ENCODE measurements around the gene SRSF9.

The SRSF9 gene

DNA sequence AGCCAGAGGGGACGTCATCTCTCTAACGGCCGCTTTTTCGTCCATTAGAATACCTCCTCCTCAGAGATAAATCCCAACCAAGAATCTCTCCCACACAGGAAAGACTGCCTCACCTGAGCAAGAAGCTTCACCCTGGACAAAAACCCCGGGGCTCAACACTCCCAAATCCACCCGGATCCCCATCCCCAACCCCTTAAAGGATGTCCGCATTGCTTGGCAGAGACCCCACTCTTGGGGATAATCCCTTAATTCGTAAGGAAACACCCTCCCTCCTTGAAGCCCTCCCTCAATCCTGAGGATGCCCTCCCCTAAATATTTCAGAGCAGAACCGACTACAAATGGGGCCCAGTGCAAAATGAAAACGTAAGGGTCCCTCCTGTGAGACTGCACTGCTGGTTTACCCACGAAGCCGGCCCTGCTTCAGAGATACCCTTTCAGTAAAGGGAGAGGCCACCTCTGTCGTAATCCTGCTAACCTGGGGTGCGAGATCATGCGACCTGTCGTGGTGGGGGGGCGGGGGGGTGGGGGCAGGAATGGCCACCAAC lies 25.7 kb upstream of the SRSF9 start:
- 0 out of 2 replicates have a peak, but pooled peaks have one; percentile 29 for TF ChIP-seq CEBPB (IDR thresholded peaks at IDR 0.05)
- TF ChIP-seq NFIC (IDR thresholded peaks at IDR 0.05) = no peak

DNA sequence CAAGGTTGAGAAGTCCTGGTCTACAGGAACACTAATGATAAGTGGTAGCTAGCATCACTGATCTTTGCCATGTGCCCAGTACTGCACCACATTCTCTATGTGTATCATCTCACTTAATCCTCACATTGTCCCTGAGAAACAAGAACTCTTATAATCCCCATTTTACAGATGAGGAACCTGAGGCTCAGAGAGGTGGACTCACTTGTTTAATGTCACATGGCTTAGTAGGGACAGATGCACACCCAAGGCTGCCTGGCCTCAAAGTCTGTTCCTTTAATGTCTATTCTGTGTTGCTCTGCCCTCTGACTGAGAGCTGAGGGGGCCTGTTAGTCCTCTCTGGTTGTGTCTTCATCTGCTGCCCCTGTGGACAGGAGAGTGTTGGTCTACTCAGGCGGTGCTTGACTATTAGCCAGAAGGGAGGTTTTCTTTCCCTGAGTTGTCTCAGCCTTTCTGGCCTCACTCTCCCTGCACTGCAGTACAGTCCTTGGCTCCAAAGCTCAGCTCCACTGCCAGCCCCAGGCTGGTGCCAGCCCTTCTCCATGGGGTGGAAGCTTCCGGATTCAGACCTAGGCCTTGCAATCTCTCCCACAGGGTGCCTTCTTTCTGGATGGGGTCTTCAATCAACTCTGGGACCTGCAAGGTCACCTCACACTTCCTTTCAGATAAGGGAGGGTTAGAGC lies 21.4 kb upstream of the SRSF9 start:
- TF ChIP-seq, protein P1, sequence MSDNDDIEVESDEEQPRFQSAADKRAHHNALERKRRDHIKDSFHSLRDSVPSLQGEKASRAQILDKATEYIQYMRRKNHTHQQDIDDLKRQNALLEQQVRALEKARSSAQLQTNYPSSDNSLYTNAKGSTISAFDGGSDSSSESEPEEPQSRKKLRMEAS (IDR thresholded peaks at IDR 0.05) = no peak
- no peak for TF ChIP-seq NFIC (IDR thresholded peaks at IDR 0.05)
- no peak for TF ChIP-seq EGR1 (IDR thresholded peaks at IDR 0.05)
- TF ChIP-seq, protein P2, sequence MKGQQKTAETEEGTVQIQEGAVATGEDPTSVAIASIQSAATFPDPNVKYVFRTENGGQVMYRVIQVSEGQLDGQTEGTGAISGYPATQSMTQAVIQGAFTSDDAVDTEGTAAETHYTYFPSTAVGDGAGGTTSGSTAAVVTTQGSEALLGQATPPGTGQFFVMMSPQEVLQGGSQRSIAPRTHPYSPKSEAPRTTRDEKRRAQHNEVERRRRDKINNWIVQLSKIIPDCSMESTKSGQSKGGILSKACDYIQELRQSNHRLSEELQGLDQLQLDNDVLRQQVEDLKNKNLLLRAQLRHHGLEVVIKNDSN (IDR thresholded peaks at IDR 0.05) = no peak
- no peak for TF ChIP-seq RAD21 (IDR thresholded peaks at IDR 0.05; ENCODE audit: low read depth)
- TF ChIP-seq TEAD4 (IDR thresholded peaks at IDR 0.05) = no peak
- no peak for TF ChIP-seq EP300 (IDR thresholded peaks at IDR 0.05; ENCODE audit: borderline replicate concordance)
- TF ChIP-seq CEBPB (IDR thresholded peaks at IDR 0.05) = no peak
- TF ChIP-seq TAF1 (IDR thresholded peaks at IDR 0.05; ENCODE audit: low read depth) = no peak
- TF ChIP-seq, protein P3, sequence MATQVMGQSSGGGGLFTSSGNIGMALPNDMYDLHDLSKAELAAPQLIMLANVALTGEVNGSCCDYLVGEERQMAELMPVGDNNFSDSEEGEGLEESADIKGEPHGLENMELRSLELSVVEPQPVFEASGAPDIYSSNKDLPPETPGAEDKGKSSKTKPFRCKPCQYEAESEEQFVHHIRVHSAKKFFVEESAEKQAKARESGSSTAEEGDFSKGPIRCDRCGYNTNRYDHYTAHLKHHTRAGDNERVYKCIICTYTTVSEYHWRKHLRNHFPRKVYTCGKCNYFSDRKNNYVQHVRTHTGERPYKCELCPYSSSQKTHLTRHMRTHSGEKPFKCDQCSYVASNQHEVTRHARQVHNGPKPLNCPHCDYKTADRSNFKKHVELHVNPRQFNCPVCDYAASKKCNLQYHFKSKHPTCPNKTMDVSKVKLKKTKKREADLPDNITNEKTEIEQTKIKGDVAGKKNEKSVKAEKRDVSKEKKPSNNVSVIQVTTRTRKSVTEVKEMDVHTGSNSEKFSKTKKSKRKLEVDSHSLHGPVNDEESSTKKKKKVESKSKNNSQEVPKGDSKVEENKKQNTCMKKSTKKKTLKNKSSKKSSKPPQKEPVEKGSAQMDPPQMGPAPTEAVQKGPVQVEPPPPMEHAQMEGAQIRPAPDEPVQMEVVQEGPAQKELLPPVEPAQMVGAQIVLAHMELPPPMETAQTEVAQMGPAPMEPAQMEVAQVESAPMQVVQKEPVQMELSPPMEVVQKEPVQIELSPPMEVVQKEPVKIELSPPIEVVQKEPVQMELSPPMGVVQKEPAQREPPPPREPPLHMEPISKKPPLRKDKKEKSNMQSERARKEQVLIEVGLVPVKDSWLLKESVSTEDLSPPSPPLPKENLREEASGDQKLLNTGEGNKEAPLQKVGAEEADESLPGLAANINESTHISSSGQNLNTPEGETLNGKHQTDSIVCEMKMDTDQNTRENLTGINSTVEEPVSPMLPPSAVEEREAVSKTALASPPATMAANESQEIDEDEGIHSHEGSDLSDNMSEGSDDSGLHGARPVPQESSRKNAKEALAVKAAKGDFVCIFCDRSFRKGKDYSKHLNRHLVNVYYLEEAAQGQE (IDR thresholded peaks at IDR 0.05; ENCODE audit: low read depth) = no peak
- no peak for TF ChIP-seq CREB1 (IDR thresholded peaks at IDR 0.05; ENCODE audit: low read depth)
- no peak for TF ChIP-seq ZBTB7A (IDR thresholded peaks at IDR 0.05; ENCODE audit: low read depth)
- TF ChIP-seq TCF12 (IDR thresholded peaks at IDR 0.05; ENCODE audit: low read depth) = no peak
- no peak for TF ChIP-seq FOXM1 (IDR thresholded peaks at IDR 0.05; ENCODE audit: borderline replicate concordance, low read depth)
- no peak for TF ChIP-seq YY1 (IDR thresholded peaks at IDR 0.05; ENCODE audit: low read depth)

DNA sequence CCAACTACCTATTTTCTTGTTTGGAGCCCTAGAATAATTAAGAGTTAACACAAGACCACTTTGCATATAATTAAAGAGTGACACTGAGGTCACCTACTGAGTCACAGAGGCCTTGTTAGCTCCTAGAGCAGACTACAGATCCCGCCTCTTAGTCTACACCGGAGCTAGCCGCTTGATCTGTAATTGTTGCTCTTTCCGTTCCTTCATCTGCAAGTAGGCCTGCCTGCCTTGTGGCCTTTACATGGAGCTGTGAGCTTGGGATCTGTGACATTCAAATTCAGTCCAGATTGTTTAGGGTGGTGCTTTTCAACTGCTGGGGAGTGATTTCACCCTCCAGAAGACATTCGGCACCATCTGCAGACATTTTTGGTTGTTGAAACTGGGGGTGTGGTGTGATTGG lies 20.8 kb upstream of the SRSF9 start:
- TF ChIP-seq EGR1 (IDR thresholded peaks at IDR 0.05) (no peak), ZBTB7A (IDR thresholded peaks at IDR 0.05; ENCODE audit: low read depth) (no peak), YY1 (IDR thresholded peaks at IDR 0.05; ENCODE audit: low read depth) (no peak), FOXM1 (IDR thresholded peaks at IDR 0.05; ENCODE audit: borderline replicate concordance, low read depth) (no peak), CEBPB (IDR thresholded peaks at IDR 0.05) (no peak), RAD21 (IDR thresholded peaks at IDR 0.05; ENCODE audit: low read depth) (no peak), TEAD4 (IDR thresholded peaks at IDR 0.05) (no peak), TAF1 (IDR thresholded peaks at IDR 0.05; ENCODE audit: low read depth) (no peak), NFIC (IDR thresholded peaks at IDR 0.05) (no peak), TCF12 (IDR thresholded peaks at IDR 0.05; ENCODE audit: low read depth) (no peak)
- TF ChIP-seq, protein P1 (IDR thresholded peaks at IDR 0.05) = no peak
- TF ChIP-seq, protein P3 (IDR thresholded peaks at IDR 0.05; ENCODE audit: low read depth) = no peak
- TF ChIP-seq, protein P2 (IDR thresholded peaks at IDR 0.05) = no peak

DNA sequence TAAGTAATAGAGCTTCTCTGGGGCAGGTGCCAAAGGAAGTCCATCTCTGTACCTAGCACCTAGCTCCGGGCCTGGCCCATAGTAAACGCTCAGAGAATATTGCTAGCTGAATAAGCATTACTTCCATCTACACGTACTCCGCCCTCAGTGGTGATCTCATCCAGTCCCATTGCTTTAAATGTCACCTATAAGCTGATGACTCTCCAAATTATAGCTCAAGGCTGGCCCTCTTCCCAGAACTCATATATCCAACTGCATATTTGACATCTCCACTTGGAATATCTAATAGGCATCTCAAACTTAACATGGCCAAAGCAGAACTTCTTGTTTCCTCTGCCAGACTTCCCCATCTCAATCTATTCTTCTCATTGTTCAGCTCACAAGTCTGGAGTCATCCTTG lies 19.5 kb upstream of the SRSF9 start:
- 0 out of 2 replicates have a peak, but pooled peaks have one; percentile 24 for TF ChIP-seq NFIC (IDR thresholded peaks at IDR 0.05)
- no peak for TF ChIP-seq ZBTB7A (IDR thresholded peaks at IDR 0.05; ENCODE audit: low read depth)

DNA sequence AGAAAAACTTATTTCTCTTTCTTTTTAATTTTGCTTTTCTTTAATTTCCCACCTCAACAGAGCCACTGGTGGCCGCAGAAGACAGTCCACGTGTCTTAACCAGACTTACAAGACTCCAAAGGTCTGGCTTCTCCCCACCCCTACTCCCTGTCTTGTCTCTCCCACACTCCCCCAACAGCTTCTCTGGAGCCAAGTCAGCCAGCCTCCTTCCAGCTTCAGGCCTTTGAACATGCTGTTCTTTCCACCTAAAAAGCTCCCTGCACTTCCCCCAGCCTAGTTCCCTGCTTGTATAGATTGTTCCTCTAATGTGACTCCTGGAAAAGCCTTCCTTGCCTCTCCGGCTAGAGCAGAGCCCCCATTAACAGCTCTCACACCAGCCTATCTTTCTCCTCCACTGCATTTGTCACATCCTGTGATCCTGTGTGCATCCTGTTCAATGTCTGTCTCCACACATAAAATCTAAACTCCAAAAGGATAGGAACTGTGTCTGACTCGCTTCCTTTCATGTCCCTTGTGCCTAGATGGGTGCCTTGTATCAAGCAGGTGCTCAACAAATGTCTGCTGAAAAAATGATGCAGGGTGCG lies 18.6 kb upstream of the SRSF9 start:
- TF ChIP-seq RAD21 (IDR thresholded peaks at IDR 0.05; ENCODE audit: low read depth) (no peak), TCF12 (IDR thresholded peaks at IDR 0.05; ENCODE audit: low read depth) (no peak)
